22Rv1 (cell line): Measurements from ENCODE around the gene NEAT1.
A peak's percentile ranks its signal among the peaks of the same experiment; 100 is the strongest.

Source experiments
- H3K27ac ChIP-seq: fragments of 450-650 bp; 2 replicates; pipeline ENCODE4 v1.5.1; 2017
- ZFX ChIP-seq: fragments of 450-650 bp; IDR thresholded peaks from 2 replicates; pipeline ENCODE4 v1.6.1; 2017; ENCODE audit warnings: antibody characterized with exemption, borderline replicate concordance
- TF ChIP-seq, protein P1 (sequence below): fragments of 450-650 bp; IDR thresholded peaks from 2 replicates; pipeline ENCODE4 v1.5.1; 2017; ENCODE audit warnings: mild to moderate bottlenecking

The NEAT1 gene

DNA sequence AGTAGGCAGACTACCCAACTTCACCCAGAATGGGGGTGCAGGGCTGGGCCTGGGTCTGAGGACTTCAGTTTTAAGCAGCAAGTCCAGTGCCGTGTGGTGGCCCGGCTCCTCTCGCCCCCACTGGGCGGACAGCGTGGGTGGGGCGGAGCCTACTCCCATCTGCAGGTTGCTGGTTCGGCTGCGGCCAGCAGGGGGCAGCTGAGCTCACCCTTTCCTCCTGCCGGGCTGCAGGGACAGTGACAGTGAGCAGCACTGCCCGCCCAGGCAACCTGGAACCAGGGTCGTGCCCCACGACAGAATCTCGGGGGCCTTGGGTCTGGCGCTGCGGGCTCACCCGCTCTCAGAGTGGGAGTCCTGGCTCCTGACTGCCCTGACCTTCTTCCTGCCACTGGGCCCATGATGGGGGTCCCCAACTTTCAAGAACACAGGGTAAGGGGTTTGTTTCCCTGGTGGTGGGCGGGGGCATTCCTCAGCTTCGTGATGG lies 6.2 kb upstream of the NEAT1 start:
- H3K27ac ChIP-seq = peak overlapping the region; percentile 100
- TF ChIP-seq, protein P1, sequence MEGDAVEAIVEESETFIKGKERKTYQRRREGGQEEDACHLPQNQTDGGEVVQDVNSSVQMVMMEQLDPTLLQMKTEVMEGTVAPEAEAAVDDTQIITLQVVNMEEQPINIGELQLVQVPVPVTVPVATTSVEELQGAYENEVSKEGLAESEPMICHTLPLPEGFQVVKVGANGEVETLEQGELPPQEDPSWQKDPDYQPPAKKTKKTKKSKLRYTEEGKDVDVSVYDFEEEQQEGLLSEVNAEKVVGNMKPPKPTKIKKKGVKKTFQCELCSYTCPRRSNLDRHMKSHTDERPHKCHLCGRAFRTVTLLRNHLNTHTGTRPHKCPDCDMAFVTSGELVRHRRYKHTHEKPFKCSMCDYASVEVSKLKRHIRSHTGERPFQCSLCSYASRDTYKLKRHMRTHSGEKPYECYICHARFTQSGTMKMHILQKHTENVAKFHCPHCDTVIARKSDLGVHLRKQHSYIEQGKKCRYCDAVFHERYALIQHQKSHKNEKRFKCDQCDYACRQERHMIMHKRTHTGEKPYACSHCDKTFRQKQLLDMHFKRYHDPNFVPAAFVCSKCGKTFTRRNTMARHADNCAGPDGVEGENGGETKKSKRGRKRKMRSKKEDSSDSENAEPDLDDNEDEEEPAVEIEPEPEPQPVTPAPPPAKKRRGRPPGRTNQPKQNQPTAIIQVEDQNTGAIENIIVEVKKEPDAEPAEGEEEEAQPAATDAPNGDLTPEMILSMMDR = peak; percentile 96
- no peak for TF ChIP-seq ZFX

DNA sequence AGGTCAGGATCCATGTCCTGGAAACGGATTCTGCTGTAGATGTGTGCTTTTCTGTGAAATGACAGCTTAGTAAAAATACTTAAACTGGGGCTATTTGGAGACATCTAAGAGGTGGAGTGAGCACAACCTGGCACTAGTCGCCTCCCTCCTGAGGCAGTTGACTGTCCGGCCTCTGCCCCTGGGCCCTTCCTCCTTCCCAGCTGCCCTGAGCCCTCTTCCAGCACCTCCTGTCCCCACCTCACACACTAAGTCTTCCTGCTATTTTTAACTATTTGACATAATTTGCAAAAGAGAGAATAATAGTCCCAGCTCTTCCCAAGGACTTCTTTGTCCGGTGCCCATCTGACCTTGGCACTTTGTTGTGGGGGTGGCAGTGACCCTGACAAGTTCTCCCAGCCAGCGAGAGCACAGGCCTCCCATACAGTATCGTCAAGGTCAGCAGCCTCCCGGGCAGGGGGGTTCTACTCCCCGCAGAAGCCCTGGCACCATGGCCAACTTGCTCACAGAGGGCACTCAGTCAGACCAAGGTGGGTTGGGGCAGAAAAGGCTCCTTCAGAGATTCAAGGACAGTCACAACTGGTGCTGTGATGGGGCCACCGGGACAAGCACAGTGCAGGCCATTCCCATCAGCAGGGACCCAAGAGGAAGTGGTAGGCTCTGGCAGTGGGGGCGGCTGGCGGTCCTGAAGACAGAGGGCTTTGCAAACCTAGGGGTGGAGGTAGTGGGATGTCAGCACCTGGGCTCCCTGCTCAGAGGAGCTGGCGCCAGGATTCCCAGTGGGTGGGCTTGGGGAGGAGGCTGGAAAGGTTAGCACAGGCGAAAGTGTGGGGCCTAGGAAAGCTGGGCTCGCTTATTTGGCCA lies 5.5 kb upstream of the NEAT1 start:
- TF ChIP-seq, protein P1 = no peak
- no peak for TF ChIP-seq ZFX
- peak overlapping the region; percentile 100 for H3K27ac ChIP-seq

DNA sequence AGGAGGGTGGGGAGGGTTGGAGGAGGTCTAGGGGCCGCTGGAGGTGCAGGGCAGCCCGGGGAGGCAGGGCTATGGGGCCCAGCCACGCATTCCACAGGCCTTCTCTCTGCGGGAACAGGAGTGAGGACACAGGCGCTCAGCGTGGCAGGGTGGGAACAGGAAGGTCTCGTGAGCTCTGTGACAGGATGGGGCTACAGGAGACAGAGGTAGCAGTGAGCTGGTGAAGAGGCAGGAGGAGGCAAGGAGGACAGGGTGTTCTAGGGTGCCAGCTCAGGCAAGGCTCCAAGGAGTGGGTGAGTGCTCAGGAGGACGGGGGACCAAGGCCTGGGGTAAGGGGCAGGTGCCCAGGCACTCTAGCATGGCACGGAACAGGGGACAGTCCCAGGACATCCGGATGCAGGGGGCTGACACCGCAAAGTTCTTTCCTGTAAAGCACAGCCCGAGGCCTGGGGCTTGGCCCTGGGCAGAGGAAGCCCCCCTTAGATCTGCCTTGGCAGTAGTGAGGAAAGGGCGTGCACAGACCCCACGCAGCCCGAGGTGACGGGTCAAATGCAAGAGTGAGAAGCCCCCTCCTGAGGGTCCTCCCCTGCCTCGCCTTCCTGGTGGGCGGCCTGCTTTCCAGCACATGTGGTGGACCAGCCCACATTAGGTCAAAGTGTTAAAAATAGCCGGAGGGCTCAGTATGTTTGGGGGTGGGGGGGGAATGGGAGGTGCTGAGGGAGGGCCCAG lies 4.7 kb upstream of the NEAT1 start:
- peak overlapping the region; percentile 100 for H3K27ac ChIP-seq
- TF ChIP-seq, protein P1 = no peak
- TF ChIP-seq ZFX = no peak

DNA sequence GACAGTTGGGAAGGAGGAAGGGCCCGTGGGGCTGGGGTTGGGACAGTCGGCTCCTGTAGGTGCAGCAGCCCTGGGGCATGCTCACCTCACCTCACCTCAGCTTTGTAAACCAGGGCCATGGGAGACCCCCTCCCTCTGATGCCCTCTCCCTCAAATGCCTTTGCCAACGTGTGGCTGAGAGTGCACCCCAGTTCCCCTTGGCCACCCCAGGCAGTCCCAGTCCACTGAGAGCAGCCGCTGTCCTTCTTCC lies 4.2 kb upstream of the NEAT1 start:
- peak overlapping the region; percentile 100 for H3K27ac ChIP-seq
- TF ChIP-seq, protein P1 = no peak
- TF ChIP-seq ZFX = no peak

DNA sequence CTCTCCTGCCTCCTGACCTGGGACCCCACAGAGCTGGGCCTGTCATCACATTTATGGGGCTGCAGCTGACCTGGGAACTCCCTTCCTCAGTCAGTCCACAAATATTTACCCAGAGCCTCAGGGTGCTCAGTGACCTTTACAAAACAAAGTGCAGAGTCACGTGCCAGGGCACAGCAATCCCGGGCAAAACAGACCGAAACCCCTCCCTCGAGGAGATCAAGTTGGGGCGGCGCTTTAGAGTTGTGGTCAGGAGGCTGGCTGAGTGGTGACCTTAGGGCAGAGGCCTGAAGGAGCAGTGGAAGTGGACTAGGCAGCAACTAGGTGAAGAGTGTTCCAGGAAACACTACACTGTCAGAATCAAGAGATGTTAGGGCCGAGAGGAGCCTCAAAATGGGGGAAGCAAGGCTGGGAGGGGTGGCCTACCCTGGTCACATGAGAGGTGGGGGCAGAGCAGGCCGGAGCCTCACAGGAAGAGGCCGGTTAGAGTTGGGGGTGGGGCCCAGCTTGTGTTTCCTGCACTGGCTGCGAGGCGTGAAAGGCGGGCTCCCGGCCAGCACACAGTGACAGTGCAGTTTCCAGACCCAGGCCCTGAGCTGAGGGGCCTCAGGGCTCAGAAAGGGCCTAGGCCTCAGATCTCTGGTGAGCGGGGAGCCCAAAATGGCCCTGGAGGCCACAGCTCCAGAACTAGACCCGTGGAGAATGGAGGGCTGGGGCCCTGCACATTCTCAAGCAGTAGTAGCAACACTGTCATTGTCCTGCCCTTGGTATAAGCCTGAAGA lies 3.7 kb upstream of the NEAT1 start:
- peak overlapping the region; percentile 100 for H3K27ac ChIP-seq
- TF ChIP-seq, protein P1 = no peak
- no peak for TF ChIP-seq ZFX

GRCh38 chr11:65419460-65419771 lies 3.2 kb upstream of the NEAT1 start:
- TF ChIP-seq, protein P1 = no peak
- no peak for TF ChIP-seq ZFX

More at GRCh38 chr11:65419460-65419771, 3.2 kb upstream of the NEAT1 start:
- peak overlapping the region; percentile 100 for H3K27ac ChIP-seq
